Measurements from ENCODE around the gene SOX8.

The SOX8 gene

GRCh38 chr16:986411-986810 lies 4.8 kb downstream of the SOX8 start:
- Histone ChIP-seq H4K20me1 (ENCODE audit: insufficient read depth, low read length) (no peaks in the 10 kb centered on the region), H3K4me1 (ENCODE audit: low read length) (no peaks in the 10 kb centered on the region), H3K9me2 (replicated peaks; ENCODE audit: insufficient read depth, low read length) (no peaks in the 10 kb centered on the region), H3K79me2 (ENCODE audit: low read length) (no peaks in the 10 kb centered on the region), H3K9me3 (replicated peaks; ENCODE audit: insufficient read depth, low read length) (no peaks in the 10 kb centered on the region), H3K9ac (ENCODE audit: low read length) (no peak overlapping the region), H3K27me3 (replicated peaks; ENCODE audit: insufficient read depth, low read length) (peaks cover 93% of the 10 kb centered on the region), H3K4me2 (ENCODE audit: low read depth, low read length) (no peak overlapping the region), H3K27ac (ENCODE audit: low read length) (no peak overlapping the region), H3F3A (ENCODE audit: insufficient read depth, low read length) (no peaks in the 10 kb centered on the region), H2AFZ (ENCODE audit: low read length) (no peak overlapping the region), H3K36me3 (replicated peaks; ENCODE audit: insufficient read depth, low read length) (no peaks in the 10 kb centered on the region), H3K4me3 (ENCODE audit: low read length) (no peak overlapping the region)
- DNase-seq, result no peak
- TF ChIP-seq CTCF (IDR thresholded peaks at IDR 0.05; ENCODE audit: low read length) (no peak), EZH2 (optimal IDR thresholded peaks at IDR 0.05; ENCODE audit: low read depth, low read length) (no peak), EZH2phosphoT487 (IDR thresholded peaks at IDR 0.05; ENCODE audit: low read length) (no peak)

- no peaks in the 10 kb centered on the region for H3K79me2 ChIP-seq (ENCODE audit: low read length)
- H3K36me3 ChIP-seq (replicated peaks; ENCODE audit: insufficient read depth, low read length), result no peaks in the 10 kb centered on the region
- no peak overlapping the region for H3K27ac ChIP-seq (ENCODE audit: low read length)
- no peaks in the 10 kb centered on the region for H3F3A ChIP-seq (ENCODE audit: insufficient read depth, low read length)
- H3K4me2 ChIP-seq (ENCODE audit: low read depth, low read length), result no peak overlapping the region
- H3K4me3 ChIP-seq (ENCODE audit: low read length), result no peak overlapping the region
- H3K9me2 ChIP-seq (replicated peaks; ENCODE audit: insufficient read depth, low read length), result no peaks in the 10 kb centered on the region
- H3K9me3 ChIP-seq (replicated peaks; ENCODE audit: insufficient read depth, low read length), result no peaks in the 10 kb centered on the region
- H3K9ac ChIP-seq (ENCODE audit: low read length), result no peak overlapping the region
- no peak for DNase-seq
- H3K27me3 ChIP-seq (replicated peaks; ENCODE audit: insufficient read depth, low read length), result peaks cover 97% of the 10 kb centered on the region
- TF ChIP-seq CTCF (IDR thresholded peaks at IDR 0.05; ENCODE audit: low read length) (no peak), EZH2phosphoT487 (IDR thresholded peaks at IDR 0.05; ENCODE audit: low read length) (no peak), EZH2 (optimal IDR thresholded peaks at IDR 0.05; ENCODE audit: low read depth, low read length) (no peak)
- no peaks in the 10 kb centered on the region for H4K20me1 ChIP-seq (ENCODE audit: insufficient read depth, low read length)
- no peaks in the 10 kb centered on the region for H3K4me1 ChIP-seq (ENCODE audit: low read length)
- H2AFZ ChIP-seq (ENCODE audit: low read length), result no peak overlapping the region
These were observed 5.5 kb downstream of the SOX8 start for GRCh38 chr16:986925-987582.

DNA sequence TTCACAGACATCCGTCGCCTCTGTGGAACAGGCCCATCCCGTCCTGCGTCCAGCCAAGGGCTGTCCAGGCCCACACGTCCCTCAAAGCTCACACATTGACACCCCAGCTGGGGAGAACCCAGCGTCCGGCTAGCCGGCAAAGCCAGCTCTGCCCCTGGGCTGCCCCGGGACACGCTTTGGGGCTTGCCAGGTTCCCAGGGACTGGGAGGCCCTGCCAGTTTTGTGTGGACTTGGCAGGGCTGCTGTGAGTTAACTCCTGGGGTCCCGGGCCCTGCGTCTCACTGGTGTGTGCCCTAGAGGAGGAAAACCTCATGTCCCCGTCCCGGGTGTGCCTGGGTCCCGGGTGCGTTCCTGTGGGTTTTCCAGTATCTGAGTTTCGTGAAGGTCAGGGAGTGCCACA lies 6.3 kb downstream of the SOX8 start:
- peaks cover 93% of the 10 kb centered on the region for H3K27me3 ChIP-seq (replicated peaks; ENCODE audit: insufficient read depth, low read length)
- H3K9me3 ChIP-seq (replicated peaks; ENCODE audit: insufficient read depth, low read length), result no peaks in the 10 kb centered on the region
- TF ChIP-seq CTCF (IDR thresholded peaks at IDR 0.05; ENCODE audit: low read length) (no peak), EZH2 (optimal IDR thresholded peaks at IDR 0.05; ENCODE audit: low read depth, low read length) (no peak), EZH2phosphoT487 (IDR thresholded peaks at IDR 0.05; ENCODE audit: low read length) (no peak)
- no peak overlapping the region for H3K27ac ChIP-seq (ENCODE audit: low read length)
- no peak for DNase-seq
- H3K4me3 ChIP-seq (ENCODE audit: low read length), result no peak overlapping the region
- no peak overlapping the region for H2AFZ ChIP-seq (ENCODE audit: low read length)
- H3K9me2 ChIP-seq (replicated peaks; ENCODE audit: insufficient read depth, low read length), result no peaks in the 10 kb centered on the region
- H3F3A ChIP-seq (ENCODE audit: insufficient read depth, low read length), result no peaks in the 10 kb centered on the region
- no peak overlapping the region for H3K9ac ChIP-seq (ENCODE audit: low read length)
- no peak overlapping the region for H3K4me2 ChIP-seq (ENCODE audit: low read depth, low read length)
- no peaks in the 10 kb centered on the region for H4K20me1 ChIP-seq (ENCODE audit: insufficient read depth, low read length)
- no peaks in the 10 kb centered on the region for H3K79me2 ChIP-seq (ENCODE audit: low read length)
- H3K36me3 ChIP-seq (replicated peaks; ENCODE audit: insufficient read depth, low read length), result no peaks in the 10 kb centered on the region
- no peaks in the 10 kb centered on the region for H3K4me1 ChIP-seq (ENCODE audit: low read length)
